HAP-1 (cell line): Measurements from ENCODE around the gene THUMPD2.
A peak's percentile ranks its signal among the peaks of the same experiment; 100 is the strongest.

ENCODE experiments used
- DNase-seq, 2 experiments: peaks; one replicate each; pipeline ENCODE4 v3.0.0-alpha.2; 2016 to 2020; ENCODE audit warnings: low spot score in 2 of 2
- H3K27me3 ChIP-seq: fragments of 250-450 bp; sonication (Bioruptor Pico); 2 replicates; pipeline ENCODE4 v1.5.1; 2020; ENCODE audit warnings: low read depth, mild to moderate bottlenecking, moderate library complexity
- H3K36me3 ChIP-seq: fragments of 250-450 bp; sonication (Bioruptor Pico); replicated peaks from 2 replicates; pipeline ENCODE4 v1.5.1; 2020; ENCODE audit warnings: mild to moderate bottlenecking
- H3K4me1 ChIP-seq: fragments of 250-450 bp; sonication (Bioruptor Pico); 2 replicates; pipeline ENCODE4 v1.5.1; 2020; ENCODE audit warnings: mild to moderate bottlenecking
- H3K4me3 ChIP-seq: fragments of 250-450 bp; sonication (Bioruptor Pico); 2 replicates; pipeline ENCODE4 v1.5.1; 2020; ENCODE audit warnings: mild to moderate bottlenecking, moderate library complexity
- H3K9me3 ChIP-seq: fragments of 250-450 bp; sonication (Bioruptor Pico); 2 replicates; pipeline ENCODE4 v1.5.1; 2020; ENCODE audit warnings: mild to moderate bottlenecking, moderate library complexity
- in situ Hi-C: fragments of 300-500 bp; cut with MboI; formaldehyde crosslinking; loops from 3 replicates; pipeline ENCODE4 v1.14.3; 2020; ENCODE audit warnings: low sequenced_read_pairs, inconsistent platforms, mixed read lengths

Gene THUMPD2

DNA sequence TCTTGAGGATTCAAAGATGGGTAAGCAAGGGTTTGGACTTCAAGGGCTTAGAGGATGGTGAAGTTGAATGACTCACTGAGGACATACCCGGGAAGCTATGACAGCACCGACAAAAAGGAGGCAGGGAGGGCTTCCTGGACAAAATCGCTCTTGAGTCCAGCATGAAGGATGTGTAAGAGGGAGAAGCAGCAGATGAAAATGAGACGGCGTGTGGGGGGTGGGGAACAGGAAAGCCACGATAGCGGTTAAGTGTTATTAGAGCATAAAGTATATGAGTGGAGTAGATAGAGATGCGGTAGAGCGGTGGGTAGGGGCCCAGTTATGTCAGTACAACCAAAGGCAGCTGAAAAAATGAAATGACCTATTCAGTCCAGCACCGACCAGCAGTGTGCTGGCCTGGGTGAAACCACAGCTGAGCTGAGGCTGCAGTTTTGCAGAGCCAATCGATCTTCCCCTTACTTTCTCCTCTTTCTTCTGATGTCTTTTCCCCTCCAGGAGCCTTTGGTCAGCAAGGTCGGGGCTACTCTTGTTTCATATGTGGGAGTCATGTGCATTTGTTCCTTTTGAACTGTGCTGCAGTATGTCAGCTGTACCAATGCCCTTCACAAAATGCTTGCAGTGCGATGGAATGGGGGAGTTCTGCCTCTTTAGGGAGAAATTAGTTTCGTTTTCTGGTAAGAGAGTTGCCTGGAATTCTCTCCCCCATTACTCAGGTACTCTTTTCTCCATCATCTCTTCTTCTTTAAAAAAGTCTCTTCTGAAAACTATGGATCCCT, 2.0 kb upstream of the THUMPD2 start:
- no peak overlapping the region for H3K4me3 ChIP-seq
- in situ Hi-C loops: no loop called here

DNA sequence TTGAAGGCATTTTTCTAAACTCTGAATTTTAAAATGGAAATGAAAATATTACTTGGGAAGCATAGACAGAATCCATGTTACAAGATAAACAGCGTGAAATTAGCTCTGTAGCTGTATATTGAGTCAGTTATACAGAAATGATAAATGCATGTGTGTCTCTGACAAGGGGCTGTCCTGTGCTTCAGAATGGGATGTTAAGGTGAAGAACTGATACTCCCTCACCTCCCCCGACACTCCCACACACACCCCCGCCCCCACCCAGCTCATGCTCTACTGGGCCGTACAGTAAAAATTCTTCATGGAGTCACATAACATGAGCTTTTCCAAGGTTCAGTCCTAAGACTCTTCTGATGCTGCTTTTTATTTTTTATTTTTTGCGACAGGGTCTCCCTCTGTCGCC, 869 bp upstream of the THUMPD2 start:
- Histone ChIP-seq H3K36me3 (peaks cover 4% of the 10 kb centered on the region; the same call in 1 of the 2 replicates), H3K27me3 (no peaks in the 10 kb centered on the region), H3K4me3 (no peak overlapping the region; the same call in 1 of the 2 replicates), H3K9me3 (0 out of 2 replicates have a peak, but pooled peaks cover 2% of the 10 kb centered on the region), H3K4me1 (peaks cover 4% of the 10 kb centered on the region; the same call in 1 of the 2 replicates)
- in situ Hi-C loops: no loop called here
- DNase-seq: no peak

More for the DNA sequence above, 2.0 kb upstream of the THUMPD2 start:
- DNase-seq: no peak
- H3K27me3 ChIP-seq: no peaks in the 10 kb centered on the region
- H3K36me3 ChIP-seq: peaks cover 4% of the 10 kb centered on the region; the same call in 1 of the 2 replicates
- 0 out of 2 replicates have a peak, but pooled peaks cover 2% of the 10 kb centered on the region for H3K9me3 ChIP-seq
- peaks cover 4% of the 10 kb centered on the region; the same call in 1 of the 2 replicates for H3K4me1 ChIP-seq

DNA sequence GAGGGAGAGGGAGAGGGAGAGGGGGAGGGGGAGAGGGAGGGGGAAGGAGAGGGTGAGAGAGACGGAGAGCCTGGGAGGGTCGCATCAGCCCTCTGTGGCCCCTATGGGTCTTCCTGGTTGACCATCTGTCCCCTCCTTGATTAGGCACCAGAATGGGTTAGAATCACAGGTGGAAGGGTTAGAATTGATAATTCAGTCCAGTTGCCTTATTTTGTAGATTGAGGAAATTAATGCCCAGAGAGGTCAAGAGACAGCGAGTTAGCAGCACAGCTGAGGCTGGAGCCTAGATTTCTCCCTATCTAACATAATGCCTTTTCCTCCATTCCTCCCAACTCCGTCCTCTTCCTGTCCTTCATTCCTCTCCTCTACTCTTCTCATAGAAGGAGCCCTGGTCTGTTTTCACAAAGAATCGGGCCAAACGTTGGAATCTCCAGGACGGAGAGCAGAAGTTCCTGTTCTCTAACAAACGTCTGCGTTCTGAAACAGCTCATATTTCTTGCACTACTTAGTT, 338 bp upstream of the THUMPD2 start:
- DNase-seq: no peak

DNA sequence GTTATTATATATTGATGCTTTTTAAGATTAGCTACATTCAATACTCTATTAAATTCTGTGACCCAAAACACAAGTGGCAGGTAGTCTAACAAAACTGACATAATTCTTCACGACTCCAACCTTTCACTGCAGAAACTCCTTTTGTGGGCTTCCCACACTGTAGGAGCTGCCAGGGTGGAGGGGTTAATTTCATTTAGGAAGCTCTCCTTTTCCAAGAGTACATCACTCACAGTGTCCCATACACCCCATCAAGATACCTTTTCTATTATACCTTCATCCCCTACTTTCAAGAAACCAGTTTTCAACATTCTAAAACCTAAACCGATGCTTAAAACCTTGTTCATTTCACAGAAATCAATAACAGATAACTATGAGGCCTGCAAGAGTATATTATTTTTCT, 825 bp downstream of the THUMPD2 start:
- peaks cover 4% of the 10 kb centered on the region; the same call in 1 of the 2 replicates for H3K36me3 ChIP-seq
- peak overlapping the region; percentile 60 for H3K4me3 ChIP-seq
- H3K9me3 ChIP-seq: 0 out of 2 replicates have a peak, but pooled peaks cover 2% of the 10 kb centered on the region
- in situ Hi-C loops: no loop called here
- DNase-seq: no peak
- no peaks in the 10 kb centered on the region for H3K27me3 ChIP-seq
- H3K4me1 ChIP-seq: peaks cover 4% of the 10 kb centered on the region; the same call in 1 of the 2 replicates

More for the DNA sequence above, 338 bp upstream of the THUMPD2 start:
- peaks cover 4% of the 10 kb centered on the region; the same call in 1 of the 2 replicates for H3K36me3 ChIP-seq
- 0 out of 2 replicates have a peak, but pooled peaks cover 2% of the 10 kb centered on the region for H3K9me3 ChIP-seq
- peak overlapping the region; percentile 60 for H3K4me3 ChIP-seq
- H3K27me3 ChIP-seq: no peaks in the 10 kb centered on the region
- in situ Hi-C loops: no loop called here
- peaks cover 4% of the 10 kb centered on the region; the same call in 1 of the 2 replicates for H3K4me1 ChIP-seq

DNA sequence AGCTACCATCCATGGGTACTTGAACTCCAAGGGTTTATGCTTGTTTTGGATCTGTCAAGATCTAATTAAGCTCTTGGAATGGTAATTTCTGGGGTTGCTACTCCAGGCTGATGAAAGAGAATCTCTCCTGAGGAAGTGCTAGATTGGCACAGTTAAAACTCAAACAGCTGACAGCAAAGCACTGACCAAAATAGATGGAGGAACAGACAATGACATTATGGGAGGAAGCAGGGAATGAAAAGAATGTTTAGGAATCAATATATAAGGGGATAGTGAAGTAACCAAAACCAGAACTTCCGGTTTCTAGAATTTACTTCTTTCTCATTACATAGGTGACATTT, 6.3 kb downstream of the THUMPD2 start:
- H3K36me3 ChIP-seq: peaks cover 32% of the 10 kb centered on the region
- no peaks in the 10 kb centered on the region for H3K27me3 ChIP-seq
- H3K4me1 ChIP-seq: peaks cover 12% of the 10 kb centered on the region
- H3K9me3 ChIP-seq: no peaks in the 10 kb centered on the region
- no peak overlapping the region for H3K4me3 ChIP-seq
- no peak for DNase-seq
- in situ Hi-C loops: no loop called here

DNA sequence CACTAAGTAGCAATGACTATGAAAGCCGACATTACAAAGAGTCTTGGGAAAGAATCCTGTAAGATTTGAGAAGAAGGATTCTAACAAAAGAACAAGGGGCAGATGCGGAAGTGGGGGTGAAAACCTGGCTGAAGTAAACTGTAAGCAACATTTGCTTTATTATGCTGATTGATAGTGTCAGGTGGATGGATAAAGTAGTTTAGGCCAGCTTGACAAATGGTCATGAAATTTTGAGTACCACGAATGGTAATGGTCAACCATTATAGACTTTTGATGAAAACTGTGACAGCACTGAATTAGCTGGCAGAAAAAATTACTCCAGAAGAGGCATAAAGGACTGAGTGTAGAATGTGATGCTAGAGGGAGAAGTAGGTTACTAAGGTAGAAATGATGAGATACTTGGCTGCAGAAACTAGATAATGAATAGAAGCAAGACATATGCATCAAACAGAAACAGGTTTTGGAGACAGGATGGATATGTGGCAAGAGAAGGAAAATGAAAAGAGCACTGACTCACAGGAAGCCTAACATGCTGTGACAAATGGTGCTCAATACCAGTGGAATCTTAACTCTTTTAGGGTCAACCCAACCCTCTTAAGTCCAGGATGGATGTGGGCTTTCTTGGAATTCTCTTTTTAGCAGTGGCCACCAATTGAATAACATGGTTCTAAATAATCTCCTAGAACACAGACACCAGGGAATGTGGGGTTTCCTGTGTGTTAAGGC, 6.8 kb downstream of the THUMPD2 start:
- Histone ChIP-seq H3K27me3 (no peaks in the 10 kb centered on the region), H3K4me1 (peaks cover 11% of the 10 kb centered on the region), H3K36me3 (peaks cover 33% of the 10 kb centered on the region), H3K9me3 (no peaks in the 10 kb centered on the region), H3K4me3 (no peak overlapping the region)
- in situ Hi-C loops: no loop called here
- no peak for DNase-seq

DNA sequence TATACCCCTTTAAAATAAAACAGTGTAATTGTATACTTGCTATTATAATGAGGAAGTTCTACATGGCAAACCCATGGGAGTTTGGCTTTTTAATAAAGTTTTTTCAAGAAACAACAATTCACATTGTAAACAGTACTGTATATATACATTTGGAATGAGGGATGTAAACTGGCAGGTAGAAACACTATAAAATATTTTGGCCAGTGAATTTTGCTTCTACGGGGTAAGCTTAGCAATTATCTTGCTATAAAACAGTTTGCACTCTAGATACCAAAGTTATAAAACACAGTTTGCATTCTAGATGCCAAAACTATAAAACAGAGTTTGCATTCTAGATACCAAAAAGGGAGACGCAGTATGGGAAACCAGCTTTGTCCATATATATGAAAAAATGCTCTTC, 16.6 kb downstream of the THUMPD2 start:
- no peaks in the 10 kb centered on the region for H3K9me3 ChIP-seq
- H3K36me3 ChIP-seq: peaks cover 45% of the 10 kb centered on the region
- peaks cover 3% of the 10 kb centered on the region for H3K4me1 ChIP-seq
- no peaks in the 10 kb centered on the region for H3K27me3 ChIP-seq
- no peak for DNase-seq
- in situ Hi-C loops: no loop called here
- no peak overlapping the region for H3K4me3 ChIP-seq

DNA sequence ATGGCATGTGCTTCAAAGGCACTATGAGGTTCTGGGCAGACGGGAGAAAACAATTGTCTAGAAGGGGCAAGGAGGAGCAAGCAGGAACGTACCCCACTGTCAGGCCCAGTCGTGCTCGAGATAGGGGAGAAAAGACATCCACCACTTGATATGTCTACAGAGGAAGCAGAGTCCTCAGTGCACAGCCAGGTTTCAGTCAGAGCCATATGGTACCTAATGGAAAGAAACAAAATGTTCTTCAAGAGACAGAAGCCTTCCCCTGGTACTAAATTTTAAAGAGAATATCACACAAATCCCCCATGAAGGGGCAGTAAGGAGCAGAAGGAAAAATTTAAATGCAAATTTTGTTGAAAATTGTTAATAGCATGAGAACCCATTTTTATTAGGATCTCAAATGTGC, 21.9 kb downstream of the THUMPD2 start:
- no peak overlapping the region for H3K4me3 ChIP-seq
- no peak for DNase-seq
- no peaks in the 10 kb centered on the region for H3K27me3 ChIP-seq
- H3K9me3 ChIP-seq: no peaks in the 10 kb centered on the region
- peaks cover 65% of the 10 kb centered on the region for H3K36me3 ChIP-seq
- H3K4me1 ChIP-seq: peaks cover 3% of the 10 kb centered on the region
- in situ Hi-C loops: no loop called here

DNA sequence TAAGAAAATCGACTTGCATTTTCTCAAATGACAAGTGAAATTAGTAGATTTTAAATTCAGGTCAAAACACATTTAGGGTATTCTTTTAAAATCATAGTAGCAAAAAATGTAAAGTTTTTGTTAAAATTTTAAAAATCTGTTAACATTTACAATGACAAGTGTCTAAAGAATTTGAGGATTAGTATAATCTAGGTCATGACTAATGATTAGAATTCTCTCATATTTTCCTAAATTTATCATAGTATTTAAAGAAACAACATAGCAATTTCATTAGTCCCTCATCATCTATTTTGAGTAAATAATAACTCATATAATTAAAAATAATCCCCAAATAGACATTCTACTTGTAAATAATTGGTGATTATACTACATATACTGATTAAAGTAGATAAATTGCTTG, 23.6 kb downstream of the THUMPD2 start:
- H3K27me3 ChIP-seq: no peaks in the 10 kb centered on the region
- in situ Hi-C loops: no loop called here
- no peak overlapping the region for H3K4me3 ChIP-seq
- H3K36me3 ChIP-seq: peaks cover 69% of the 10 kb centered on the region
- H3K9me3 ChIP-seq: no peaks in the 10 kb centered on the region
- no peaks in the 10 kb centered on the region for H3K4me1 ChIP-seq
- no peak for DNase-seq

DNA sequence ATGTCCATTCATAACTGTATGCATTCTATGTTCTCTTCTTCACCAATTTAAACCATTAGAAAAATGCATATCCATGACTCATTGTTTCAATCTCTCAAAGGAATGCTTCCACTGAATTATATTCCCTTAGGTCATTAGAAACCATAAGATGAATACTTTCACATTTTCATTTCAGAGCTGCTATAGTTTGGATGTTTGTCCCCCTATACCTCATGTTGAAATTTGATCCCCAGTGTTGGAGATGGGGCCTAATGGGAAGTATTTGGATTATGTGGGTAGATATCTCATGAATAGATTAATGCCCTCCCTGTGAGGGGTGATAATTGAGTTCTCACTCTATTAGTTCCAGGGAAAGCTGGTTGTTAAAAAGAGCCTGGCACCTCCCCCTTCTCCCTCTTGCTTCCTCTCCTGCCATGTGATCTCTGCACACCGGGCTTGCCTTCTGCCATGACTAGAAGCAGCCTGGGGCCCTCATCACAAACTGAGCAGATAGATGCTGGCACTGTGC, 35.7 kb downstream of the THUMPD2 start:
- no peaks in the 10 kb centered on the region for H3K27me3 ChIP-seq
- H3K36me3 ChIP-seq: peaks cover 43% of the 10 kb centered on the region
- no peaks in the 10 kb centered on the region for H3K9me3 ChIP-seq
- H3K4me3 ChIP-seq: no peak overlapping the region
- 0 out of 2 replicates have a peak, but pooled peaks cover 4% of the 10 kb centered on the region for H3K4me1 ChIP-seq
- in situ Hi-C loops: no loop called here
- no peak for DNase-seq

DNA sequence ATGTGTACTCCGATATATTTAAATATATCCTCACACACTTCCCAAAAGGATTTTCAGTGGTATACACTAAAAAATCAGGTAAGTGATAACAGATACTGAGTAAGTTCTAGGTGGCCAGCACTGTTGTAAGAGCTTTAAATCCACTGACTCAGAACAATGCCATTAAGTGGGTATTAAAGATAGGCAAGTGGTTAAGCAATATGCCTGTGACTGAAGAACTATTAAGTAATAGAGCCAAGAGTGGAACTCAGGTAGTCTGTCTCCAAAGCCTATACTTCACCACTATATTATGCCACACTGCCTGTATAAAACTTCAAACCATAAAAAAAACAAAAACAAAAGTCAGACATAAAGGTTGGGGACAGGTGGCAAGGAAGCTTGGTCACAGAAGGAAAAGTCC, 37.2 kb downstream of the THUMPD2 start:
- Histone ChIP-seq H3K36me3 (peaks cover 43% of the 10 kb centered on the region), H3K27me3 (no peaks in the 10 kb centered on the region), H3K4me1 (0 out of 2 replicates have a peak, but pooled peaks cover 4% of the 10 kb centered on the region), H3K4me3 (no peak overlapping the region), H3K9me3 (no peaks in the 10 kb centered on the region)
- in situ Hi-C loops: no loop called here
- DNase-seq: no peak

DNA sequence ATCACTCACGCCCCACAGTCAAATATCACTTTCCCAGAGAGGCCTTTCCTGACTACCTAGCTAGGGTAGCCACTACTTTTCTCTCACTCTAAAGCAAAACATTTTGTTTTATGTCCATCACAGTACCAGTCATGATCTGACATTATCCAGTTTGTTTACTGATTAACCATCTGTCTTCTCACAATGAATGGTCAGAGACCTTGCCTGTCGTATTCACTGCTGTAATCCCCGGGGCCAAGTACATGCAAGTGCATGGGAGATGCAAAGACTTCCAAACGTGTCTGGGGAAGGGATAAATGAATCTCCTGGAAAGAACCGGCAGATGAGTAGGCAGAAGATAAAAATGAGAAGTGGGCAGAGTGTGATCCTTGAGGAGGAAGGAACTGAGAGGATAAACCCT, 39.7 kb downstream of the THUMPD2 start:
- Histone ChIP-seq H3K27me3 (no peaks in the 10 kb centered on the region), H3K36me3 (peaks cover 64% of the 10 kb centered on the region), H3K9me3 (no peaks in the 10 kb centered on the region), H3K4me3 (no peak overlapping the region), H3K4me1 (0 out of 2 replicates have a peak, but pooled peaks cover 4% of the 10 kb centered on the region)
- in situ Hi-C loops: no loop called here
- no peak for DNase-seq

DNA sequence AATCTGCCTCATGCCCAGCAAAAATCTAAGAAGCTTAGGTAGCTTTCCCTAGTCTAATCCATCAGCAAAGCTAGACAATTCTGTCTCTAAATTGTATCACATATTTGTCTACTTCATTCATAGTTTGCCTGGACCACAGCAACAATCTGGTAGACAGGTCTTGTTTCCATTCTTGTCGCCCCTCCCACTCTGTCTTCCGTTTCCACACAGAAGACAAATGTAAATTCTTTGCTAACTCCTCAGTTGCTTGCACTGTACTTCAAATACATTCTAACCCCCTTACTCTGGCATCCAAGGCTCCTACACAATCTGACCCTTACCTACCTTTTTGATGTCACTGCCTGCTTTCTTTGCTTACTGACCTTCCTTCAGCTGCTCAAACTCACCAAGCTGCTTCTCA, 40.1 kb downstream of the THUMPD2 start:
- in situ Hi-C loops: no loop called here
- Histone ChIP-seq H3K4me1 (0 out of 2 replicates have a peak, but pooled peaks cover 4% of the 10 kb centered on the region), H3K36me3 (peaks cover 64% of the 10 kb centered on the region), H3K27me3 (no peaks in the 10 kb centered on the region), H3K4me3 (no peak overlapping the region), H3K9me3 (no peaks in the 10 kb centered on the region)
- no peak for DNase-seq
